ENCODE measurements around the gene MEIS3. TPM values are rescaled to one million over a fixed set of nuclear protein-coding genes. Genes with fewer than 3 reads are reported as not detected.

Gene MEIS3
- polyA plus RNA-seq, 3 donors = not detected

- Histone ChIP-seq H3K4me3 (replicated peaks in 1 of 3; ENCODE audit: low read depth in 2 of 3, low read length in 3 of 3) (no peak overlapping the region), H3K4me2 (replicated peaks; ENCODE audit: extremely low read depth, low read length, poor library complexity, severe bottlenecking) (no peak overlapping the region), H3K4me1 (ENCODE audit: control insufficient read depth in 1 of 2, insufficient read depth in 2 of 2, low read length in 2 of 2) (no peaks in the 10 kb centered on the region), H4K20me1 (ENCODE audit: insufficient read depth, low read length) (no peaks in the 10 kb centered on the region), H3K27ac (ENCODE audit: low read depth in 1 of 2, low read length in 2 of 2) (no peak overlapping the region), H3K79me2 (ENCODE audit: insufficient read depth, low read length) (no peaks in the 10 kb centered on the region), H3K9ac (ENCODE audit: insufficient read depth, low read length, poor library complexity, severe bottlenecking) (no peak overlapping the region), H3K9me3 (replicated peaks in 1 of 2; ENCODE audit: control insufficient read depth in 1 of 2, insufficient read depth in 1 of 2, low read length in 2 of 2) (peaks cover 9 to 19% of the 10 kb centered on the region in 2 donors), H2AFZ (ENCODE audit: insufficient read depth, low read depth, low read length, poor library complexity, severe bottlenecking) (no peak overlapping the region), H3K36me3 (replicated peaks in 1 of 2; ENCODE audit: control insufficient read depth in 1 of 2, insufficient read depth in 2 of 2, low read length in 2 of 2) (no peaks in the 10 kb centered on the region), H3K27me3 (ENCODE audit: control insufficient read depth in 2 of 2, insufficient read depth in 2 of 2, low read length in 2 of 2) (peaks cover 28 to 51% of the 10 kb centered on the region in 2 donors)
- Mint-ChIP-seq H3K36me3 (no peaks in the 10 kb centered on the region), H3K27me3 (ENCODE audit: low read depth in 3 of 3) (peaks cover 21 to 42% (median 40%) of the 10 kb centered on the region in 3 donors), H3K27ac (no peak overlapping the region), H3K9me3 (peaks cover 2 to 20% (median 14%) of the 10 kb centered on the region in 7 donors), H3K4me3 (no peak overlapping the region), H3K4me1 (peaks cover 2% of the 10 kb centered on the region)
- intact Hi-C loops (cut with micrococcal nuclease) = no loop called here
- 33% methylated on average over 5 of the region's 5 CpGs for WGBS (ENCODE audit: insufficient coverage)
- DNase-seq = no peak
- no peak for TF ChIP-seq CTCF (IDR thresholded peaks at IDR 0.05)
Observed at GRCh38 chr19:47458672-47459071, 39.3 kb upstream of the MEIS3 start.

GRCh38 chr19:47456721-47457474 is 37.6 kb upstream of the MEIS3 start:
- H3K27me3 Mint-ChIP-seq (ENCODE audit: low read depth in 3 of 3) = peaks cover 18 to 48% (median 44%) of the 10 kb centered on the region in 3 donors

More at GRCh38 chr19:47456721-47457474, 37.6 kb upstream of the MEIS3 start:
- Mint-ChIP-seq H3K4me1 (peaks cover 2% of the 10 kb centered on the region), H3K36me3 (no peaks in the 10 kb centered on the region), H3K9me3 (peaks cover 2 to 20% (median 14%) of the 10 kb centered on the region in 7 donors), H3K27ac (no peak overlapping the region), H3K4me3 (peak overlapping the region in 1 of 2 donors; percentile 68)
- Histone ChIP-seq H3K9me3 (replicated peaks in 1 of 2; ENCODE audit: control insufficient read depth in 1 of 2, insufficient read depth in 1 of 2, low read length in 2 of 2) (peaks cover 9 to 19% of the 10 kb centered on the region in 2 donors), H2AFZ (ENCODE audit: insufficient read depth, low read depth, low read length, poor library complexity, severe bottlenecking) (no peak overlapping the region), H3K27me3 (ENCODE audit: control insufficient read depth in 2 of 2, insufficient read depth in 2 of 2, low read length in 2 of 2) (peaks cover 28 to 51% of the 10 kb centered on the region in 2 donors), H3K4me2 (replicated peaks; ENCODE audit: extremely low read depth, low read length, poor library complexity, severe bottlenecking) (no peak overlapping the region), H3K27ac (ENCODE audit: low read depth in 1 of 2, low read length in 2 of 2) (no peak overlapping the region), H3K9ac (ENCODE audit: insufficient read depth, low read length, poor library complexity, severe bottlenecking) (no peak overlapping the region), H3K4me3 (replicated peaks in 1 of 3; ENCODE audit: low read depth in 2 of 3, low read length in 3 of 3) (no peak overlapping the region), H3K36me3 (replicated peaks in 1 of 2; ENCODE audit: control insufficient read depth in 1 of 2, insufficient read depth in 2 of 2, low read length in 2 of 2) (no peaks in the 10 kb centered on the region), H3K4me1 (ENCODE audit: control insufficient read depth in 1 of 2, insufficient read depth in 2 of 2, low read length in 2 of 2) (no peaks in the 10 kb centered on the region), H4K20me1 (ENCODE audit: insufficient read depth, low read length) (no peaks in the 10 kb centered on the region), H3K79me2 (ENCODE audit: insufficient read depth, low read length) (no peaks in the 10 kb centered on the region)
- DNase-seq = no peak
- TF ChIP-seq CTCF (IDR thresholded peaks at IDR 0.05) = no peak
- intact Hi-C loops (cut with micrococcal nuclease) = no loop called here
- 28% methylated on average over 77 of the region's 77 CpGs for WGBS (ENCODE audit: insufficient coverage)
